Adipocyte (in vitro differentiated cells): ENCODE results near the gene SEPTIN3.

Experiments used
- DNase-seq: peaks from one replicate; pipeline ENCODE4 v3.0.0-alpha.2; 2015; ENCODE audit warnings: low read depth
- H3K27me3 ChIP-seq: replicated peaks from 2 replicates; pipeline ENCODE4 v1.7.0; 2013; ENCODE audit warnings: mild to moderate bottlenecking, low read length, moderate library complexity; ENCODE audit not compliant: control insufficient read depth, insufficient read depth
- H3K36me3 ChIP-seq: 2 replicates; pipeline ENCODE4 v1.7.0; 2013; ENCODE audit warnings: low read length, mild to moderate bottlenecking, moderate library complexity; ENCODE audit not compliant: control insufficient read depth, insufficient read depth, severe bottlenecking
- H3K4me1 ChIP-seq: 2 replicates; pipeline ENCODE4 v1.7.0; 2013; ENCODE audit warnings: mild to moderate bottlenecking, low read length, moderate library complexity; ENCODE audit not compliant: control insufficient read depth, insufficient read depth
- H3K4me3 ChIP-seq: 2 replicates; pipeline ENCODE4 v1.7.0; 2013; ENCODE audit warnings: mild to moderate bottlenecking, low read length, moderate library complexity
- H3K9ac ChIP-seq: 2 replicates; pipeline ENCODE4 v1.7.0; 2013; ENCODE audit warnings: mild to moderate bottlenecking, low read length, moderate library complexity
- H3K9me3 ChIP-seq: 2 replicates; pipeline ENCODE4 v1.7.0; 2013; ENCODE audit warnings: mild to moderate bottlenecking, low read length, moderate library complexity; ENCODE audit not compliant: control insufficient read depth

The SEPTIN3 gene

GRCh38 chr22:41969110-41969646, at the start of gene SEPTIN3:
Gene SEPTIN3, plus strand, starts transcription at chr22:41969443. Its CDS starts 2,050 bp downstream, at chr22:41971493.
- Histone ChIP-seq H3K4me3 (no peak within 1 kb of the TSS), H3K36me3 (no peaks in the 10 kb centered on the region), H3K9ac (no peak within 1 kb of the TSS), H3K27me3 (peaks cover 39% of the 10 kb centered on the region), H3K4me1 (peaks cover 3% of the 10 kb centered on the region), H3K9me3 (no peaks in the 10 kb centered on the region)
- DNase-seq: no peak

- DNase-seq: no peak
- H3K36me3 ChIP-seq: no peaks in the 10 kb centered on the region
- no peak overlapping the region for H3K4me3 ChIP-seq
Measured at GRCh38 chr22:41920271-41920976, 48.8 kb upstream of the SEPTIN3 start.

GRCh38 chr22:41922328-41922727, 46.9 kb upstream of the SEPTIN3 start:
- no peak for DNase-seq
- Histone ChIP-seq H3K4me1 (peaks cover 8% of the 10 kb centered on the region), H3K4me3 (no peak overlapping the region), H3K9me3 (no peaks in the 10 kb centered on the region), H3K9ac (no peak overlapping the region), H3K27me3 (peaks cover 17% of the 10 kb centered on the region), H3K36me3 (no peaks in the 10 kb centered on the region)

More at GRCh38 chr22:41920271-41920976, 48.8 kb upstream of the SEPTIN3 start:
- Histone ChIP-seq H3K9me3 (no peaks in the 10 kb centered on the region), H3K27me3 (peaks cover 24% of the 10 kb centered on the region), H3K9ac (no peak overlapping the region), H3K4me1 (peaks cover 5% of the 10 kb centered on the region)

- peaks cover 10% of the 10 kb centered on the region for H3K27me3 ChIP-seq
- H3K9me3 ChIP-seq: no peaks in the 10 kb centered on the region
Measured at GRCh38 chr22:41922940-41923594, 46.2 kb upstream of the SEPTIN3 start.

DNA sequence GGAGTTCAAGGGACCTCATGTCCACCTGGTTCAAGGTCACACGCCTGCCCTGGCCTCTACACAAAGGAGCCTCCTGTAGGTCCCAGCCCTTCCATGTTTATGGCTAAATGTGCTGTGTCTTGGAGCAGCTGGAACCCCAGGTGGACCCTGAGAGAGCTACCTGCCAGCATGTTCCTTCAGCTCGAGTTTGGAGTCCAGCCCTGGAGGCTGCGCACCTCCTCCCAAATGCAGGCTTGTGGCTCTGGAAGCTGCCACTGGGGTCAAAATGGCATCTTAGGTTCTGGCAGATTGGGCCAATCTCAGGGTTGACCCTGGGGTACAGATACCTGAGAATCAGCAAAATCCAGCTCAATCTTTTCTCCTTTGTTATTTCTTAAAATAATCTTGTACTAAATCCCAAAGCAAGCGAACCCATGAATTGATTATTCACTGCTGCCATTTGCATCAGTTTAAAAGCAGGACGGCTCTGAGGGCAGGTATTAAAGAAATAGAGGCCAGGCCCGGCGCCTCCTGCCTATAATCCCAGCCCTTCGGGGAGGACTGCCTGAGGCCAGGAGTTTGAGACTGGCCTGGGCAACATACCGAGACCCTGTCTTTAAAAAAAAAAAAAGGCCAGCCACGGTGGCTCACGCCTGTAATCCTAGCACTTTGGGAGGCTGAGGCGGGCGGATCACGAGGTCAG, 45.5 kb upstream of the SEPTIN3 start:
- no peaks in the 10 kb centered on the region for H3K9me3 ChIP-seq
- H3K4me1 ChIP-seq: peaks cover 8% of the 10 kb centered on the region
- DNase-seq: no peak
- no peak overlapping the region for H3K9ac ChIP-seq
- no peaks in the 10 kb centered on the region for H3K36me3 ChIP-seq
- H3K27me3 ChIP-seq: peaks cover 9% of the 10 kb centered on the region
- H3K4me3 ChIP-seq: no peak overlapping the region

More at GRCh38 chr22:41922940-41923594, 46.2 kb upstream of the SEPTIN3 start:
- Histone ChIP-seq H3K4me1 (peaks cover 8% of the 10 kb centered on the region), H3K4me3 (no peak overlapping the region), H3K36me3 (no peaks in the 10 kb centered on the region), H3K9ac (no peak overlapping the region)
- no peak for DNase-seq

DNA sequence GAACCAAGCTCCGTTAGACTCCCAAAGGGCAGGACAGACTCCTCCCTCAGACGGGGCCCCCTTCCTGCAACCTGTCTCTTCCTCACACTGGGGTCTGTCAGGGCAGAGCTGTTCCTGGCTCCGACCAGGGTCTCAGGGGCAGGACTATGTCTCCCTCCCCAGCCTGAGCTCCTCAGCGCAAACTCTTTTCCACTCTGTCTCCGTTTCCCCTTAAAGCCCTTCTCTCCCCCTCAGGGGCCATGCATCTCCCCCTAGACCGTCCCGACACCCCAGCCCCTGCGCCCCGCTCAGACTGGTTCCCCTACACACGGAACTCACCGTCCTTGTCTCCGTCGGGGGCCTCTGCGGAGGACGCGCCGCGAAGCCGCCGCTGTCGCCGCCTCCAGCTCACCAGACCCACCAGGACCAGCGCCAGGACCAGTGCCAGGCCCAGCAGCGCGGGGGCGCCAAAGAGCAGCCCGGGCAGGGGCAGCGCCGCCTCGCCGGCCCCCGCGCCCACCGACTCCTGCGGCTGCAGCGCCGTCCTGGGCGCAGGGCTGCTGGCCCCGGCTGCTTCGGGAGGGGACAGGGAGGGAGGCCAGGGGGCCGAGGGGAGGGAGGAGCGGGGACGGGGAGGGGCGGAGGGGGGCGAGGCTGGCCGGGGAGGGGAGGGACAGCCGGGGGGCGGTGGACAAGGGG, 43.3 kb upstream of the SEPTIN3 start:
- no peaks in the 10 kb centered on the region for H3K9me3 ChIP-seq
- H3K4me1 ChIP-seq: peaks cover 3% of the 10 kb centered on the region
- H3K36me3 ChIP-seq: no peaks in the 10 kb centered on the region
- peaks cover 9% of the 10 kb centered on the region for H3K27me3 ChIP-seq
- H3K9ac ChIP-seq: no peak overlapping the region
- DNase-seq: peak; percentile 72
- H3K4me3 ChIP-seq: no peak overlapping the region

- DNase-seq: no peak
- H3K9me3 ChIP-seq: no peaks in the 10 kb centered on the region
Measured at GRCh38 chr22:41927813-41928212, 41.4 kb upstream of the SEPTIN3 start.

DNA sequence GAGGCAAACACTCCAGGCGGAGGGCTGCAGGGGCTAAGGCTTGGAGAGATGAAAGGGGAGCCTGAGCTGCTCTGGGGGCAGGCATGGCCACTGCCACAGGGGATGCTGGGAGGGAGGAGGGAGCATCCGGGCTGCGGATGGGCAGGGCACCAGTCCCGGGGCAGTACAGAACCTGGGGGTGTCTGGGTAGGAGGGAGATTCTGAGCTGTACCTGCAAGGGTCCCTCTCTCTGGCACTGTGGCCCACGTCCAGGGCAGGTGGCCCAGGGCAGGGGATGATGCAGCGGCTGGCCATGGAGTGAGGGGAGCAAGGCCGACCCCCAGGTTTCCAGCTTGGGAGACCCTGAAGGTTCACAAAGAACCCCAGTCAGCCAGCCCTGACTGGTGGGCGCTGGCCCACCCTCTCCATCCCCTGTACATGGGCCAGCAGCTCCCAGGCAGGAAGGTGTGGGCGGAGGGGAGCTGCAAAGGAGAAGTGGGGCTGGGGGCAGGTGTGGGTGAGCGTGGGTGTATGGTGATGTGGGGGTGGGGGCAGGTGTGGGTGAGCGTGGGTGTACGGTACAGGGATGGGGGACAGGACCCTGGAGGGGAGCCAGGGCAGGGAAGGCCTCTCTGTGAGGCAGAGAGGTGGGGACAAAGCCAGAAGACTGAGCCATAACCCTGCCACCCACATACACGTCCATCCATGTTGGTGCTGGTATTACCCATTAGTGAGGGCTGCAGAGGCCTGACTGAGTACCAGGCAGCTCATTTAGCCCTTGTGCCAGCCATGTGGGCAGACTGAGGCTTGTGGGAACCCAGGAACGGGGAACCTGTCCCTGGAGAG, 40.4 kb upstream of the SEPTIN3 start:
- Histone ChIP-seq H3K4me3 (no peak overlapping the region), H3K36me3 (no peaks in the 10 kb centered on the region), H3K9me3 (no peaks in the 10 kb centered on the region), H3K9ac (no peak overlapping the region), H3K4me1 (peaks cover 3% of the 10 kb centered on the region), H3K27me3 (peaks cover 9% of the 10 kb centered on the region)
- no peak for DNase-seq

More at GRCh38 chr22:41927813-41928212, 41.4 kb upstream of the SEPTIN3 start:
- H3K9ac ChIP-seq: no peak overlapping the region
- H3K27me3 ChIP-seq: peaks cover 9% of the 10 kb centered on the region
- H3K4me1 ChIP-seq: peaks cover 3% of the 10 kb centered on the region
- no peak overlapping the region for H3K4me3 ChIP-seq
- H3K36me3 ChIP-seq: no peaks in the 10 kb centered on the region

GRCh38 chr22:41929418-41929810, 39.8 kb upstream of the SEPTIN3 start:
- Histone ChIP-seq H3K4me3 (no peak overlapping the region), H3K4me1 (peaks cover 3% of the 10 kb centered on the region), H3K9ac (no peak overlapping the region), H3K27me3 (peaks cover 9% of the 10 kb centered on the region), H3K36me3 (no peaks in the 10 kb centered on the region), H3K9me3 (no peaks in the 10 kb centered on the region)
- no peak for DNase-seq

DNA sequence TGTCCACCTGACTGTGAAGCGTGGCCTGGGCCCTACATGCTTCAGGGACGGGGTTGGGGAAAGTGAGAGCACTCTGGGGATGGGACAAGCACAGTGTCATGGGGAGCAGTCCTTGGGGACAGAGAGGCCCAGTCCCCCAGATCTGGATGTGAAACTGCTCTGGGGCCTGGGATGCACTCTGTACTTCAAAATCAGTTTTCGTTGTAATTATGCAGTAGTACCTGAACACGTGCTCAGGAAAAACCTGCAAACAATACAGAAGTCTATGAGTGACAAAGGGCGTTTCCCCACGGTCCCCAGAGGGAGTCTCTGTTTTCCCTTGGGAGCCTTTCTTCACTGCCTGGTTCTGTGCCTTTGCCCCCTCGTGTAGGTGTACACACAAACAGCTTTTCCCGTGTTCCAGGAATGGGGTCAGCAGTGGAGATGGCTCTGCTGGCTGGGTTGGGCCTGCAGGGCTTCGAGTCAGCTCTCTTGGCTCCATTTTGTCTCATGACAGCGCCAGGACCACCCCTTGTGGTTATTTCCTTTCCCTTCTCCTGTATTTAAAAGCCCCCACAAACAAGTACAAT, 37.5 kb upstream of the SEPTIN3 start:
- Histone ChIP-seq H3K4me1 (no peaks in the 10 kb centered on the region), H3K27me3 (no peaks in the 10 kb centered on the region), H3K9ac (no peak overlapping the region), H3K9me3 (no peaks in the 10 kb centered on the region), H3K36me3 (no peaks in the 10 kb centered on the region), H3K4me3 (no peak overlapping the region)
- DNase-seq: no peak
